Hepatic stellate cell (primary cell): ENCODE data around the gene LCN10.

ENCODE experiments used
- DNase-seq: peaks from one replicate; pipeline ENCODE4 v3.0.0; 2011; ENCODE audit warnings: low spot score

LCN10 gene

GRCh38 chr9:136700304-136700703, 42.4 kb downstream of the LCN10 start:
- no peak for DNase-seq

GRCh38 chr9:136698635-136699246, 44.0 kb downstream of the LCN10 start:
- DNase-seq = no peak

GRCh38 chr9:136697821-136698526, 44.8 kb downstream of the LCN10 start:
- DNase-seq = no peak

GRCh38 chr9:136697146-136697820, 45.5 kb downstream of the LCN10 start:
- peak; percentile 79 for DNase-seq

GRCh38 chr9:136696502-136696901, 46.2 kb downstream of the LCN10 start:
- DNase-seq = no peak

- no peak for DNase-seq
Measured at GRCh38 chr9:136695955-136696354, 46.8 kb downstream of the LCN10 start.

GRCh38 chr9:136695435-136695895, 47.3 kb downstream of the LCN10 start:
- DNase-seq = no peak

- no peak for DNase-seq
Measured at GRCh38 chr9:136694872-136695247, 47.9 kb downstream of the LCN10 start.

- DNase-seq = peak; percentile 85
Measured at GRCh38 chr9:136694163-136694871, 48.4 kb downstream of the LCN10 start.

GRCh38 chr9:136693490-136694162, 49.1 kb downstream of the LCN10 start:
- peak; percentile 53 for DNase-seq

- DNase-seq = no peak
Measured at GRCh38 chr9:136693135-136693489, 49.6 kb downstream of the LCN10 start.

GRCh38 chr9:136692185-136693134, 50.3 kb downstream of the LCN10 start:
- no peak for DNase-seq

- DNase-seq = no peak
Measured at GRCh38 chr9:136691316-136692184, 51.2 kb downstream of the LCN10 start.

- DNase-seq = no peak
Measured at GRCh38 chr9:136690806-136691261, 51.9 kb downstream of the LCN10 start.

- no peak for DNase-seq
Measured at GRCh38 chr9:136690104-136690805, 52.5 kb downstream of the LCN10 start.

GRCh38 chr9:136689108-136689460, 53.7 kb downstream of the LCN10 start:
- no peak for DNase-seq

GRCh38 chr9:136688274-136689107, 54.2 kb downstream of the LCN10 start:
- DNase-seq = no peak
